Stimulated activated CD4-positive, alpha-beta T cell treated with anti-CD3 and anti-CD28 coated beads, Interleukin-1b, Interleukin-23, amount 100 ng/mL, for 4 hours (primary cell): Measurements from ENCODE around the gene TMPRSS2.

Source experiments
- DNase-seq, 2 donors: peaks; one replicate each; pipeline ENCODE4 v3.0.0-alpha.2; 2020; ENCODE audit warnings: low read depth in 2 of 2

Gene TMPRSS2

GRCh38 chr21:41481191-41481590 lies 26.8 kb downstream of the TMPRSS2 start:
- no peak for DNase-seq

- no peak for DNase-seq
These were observed 27.8 kb downstream of the TMPRSS2 start for GRCh38 chr21:41480086-41480690.

- DNase-seq, result no peak
These were observed 28.3 kb downstream of the TMPRSS2 start for GRCh38 chr21:41479686-41480085.

GRCh38 chr21:41478319-41479177 lies 29.4 kb downstream of the TMPRSS2 start:
- DNase-seq, result no peak

GRCh38 chr21:41477641-41478318 lies 30.2 kb downstream of the TMPRSS2 start:
- DNase-seq, result no peak

- DNase-seq, result no peak
These were observed 32.1 kb downstream of the TMPRSS2 start for GRCh38 chr21:41475714-41476420.

GRCh38 chr21:41472753-41473548 lies 35.0 kb downstream of the TMPRSS2 start:
- DNase-seq, result no peak

- DNase-seq, result no peak
These were observed 37.9 kb downstream of the TMPRSS2 start for GRCh38 chr21:41470054-41470453.

- no peak for DNase-seq
These were observed 41.7 kb downstream of the TMPRSS2 start for GRCh38 chr21:41466024-41466820.

GRCh38 chr21:41465176-41465781 lies 42.7 kb downstream of the TMPRSS2 start:
- no peak for DNase-seq

- DNase-seq, result peak; percentile 21 to 50
These were observed 47.1 kb downstream of the TMPRSS2 start for GRCh38 chr21:41460578-41461527.

- no peak for DNase-seq
These were observed 47.9 kb downstream of the TMPRSS2 start for GRCh38 chr21:41459884-41460534.

GRCh38 chr21:41458559-41458958 lies 49.4 kb downstream of the TMPRSS2 start:
- DNase-seq, result no peak

GRCh38 chr21:41458121-41458520 lies 49.8 kb downstream of the TMPRSS2 start:
- DNase-seq, result no peak

GRCh38 chr21:41453761-41454160 lies 54.2 kb downstream of the TMPRSS2 start:
- no peak for DNase-seq

- DNase-seq, result no peak
These were observed 54.8 kb downstream of the TMPRSS2 start for GRCh38 chr21:41453198-41453597.

GRCh38 chr21:41451753-41452676 lies 55.9 kb downstream of the TMPRSS2 start:
- DNase-seq, result no peak
